HS-27A (cell line): ENCODE data around the gene TTC1.
A peak's percentile ranks its signal among the peaks of the same experiment; 100 is the strongest.
"Not testable (repeated sequence)": the region's sequence is repeated elsewhere in the genome, so short reads cannot be mapped to it uniquely, and the experiment has no call there.

Experiments
- DNase-seq: peaks from one replicate; pipeline ENCODE4 v3.0.0-alpha.2; 2012; ENCODE audit warnings: low read depth, missing footprints

Gene TTC1

GRCh38 chr5:159995907-159996306 lies 13.0 kb upstream of the TTC1 start:
- no peak for DNase-seq

- no peak for DNase-seq
These were observed 7.5 kb upstream of the TTC1 start for GRCh38 chr5:160001457-160001856.

- no peak for DNase-seq
These were observed 1.4 kb upstream of the TTC1 start for GRCh38 chr5:160007514-160007913.

GRCh38 chr5:160008529-160008876 lies 436 bp upstream of the TTC1 start:
- not testable (repeated sequence) for DNase-seq

GRCh38 chr5:160009591-160009989 lies 651 bp downstream of the TTC1 start:
- no peak for DNase-seq

- DNase-seq, result no peak
These were observed 2.5 kb downstream of the TTC1 start for GRCh38 chr5:160011471-160011870.

- not testable (repeated sequence) for DNase-seq
These were observed 5.3 kb downstream of the TTC1 start for GRCh38 chr5:160014197-160014596.

GRCh38 chr5:160018945-160019625 lies 10.1 kb downstream of the TTC1 start:
- DNase-seq, result no peak

- DNase-seq, result no peak
These were observed 11.4 kb downstream of the TTC1 start for GRCh38 chr5:160020266-160020770.

- no peak for DNase-seq
These were observed 12.0 kb downstream of the TTC1 start for GRCh38 chr5:160020964-160021363.

- peak; percentile 23 for DNase-seq
These were observed 13.0 kb downstream of the TTC1 start for GRCh38 chr5:160021831-160022446.

- DNase-seq, result no peak
These were observed 14.3 kb downstream of the TTC1 start for GRCh38 chr5:160023007-160023907.

- DNase-seq, result no peak
These were observed 15.1 kb downstream of the TTC1 start for GRCh38 chr5:160023908-160024630.

GRCh38 chr5:160029004-160029403 lies 20.1 kb downstream of the TTC1 start:
- no peak for DNase-seq

GRCh38 chr5:160029540-160030139 lies 20.7 kb downstream of the TTC1 start:
- no peak for DNase-seq

- no peak for DNase-seq
These were observed 21.9 kb downstream of the TTC1 start for GRCh38 chr5:160030631-160031377.

- DNase-seq, result no peak
These were observed 24.8 kb downstream of the TTC1 start for GRCh38 chr5:160033546-160034252.

- no peak for DNase-seq
These were observed 27.3 kb downstream of the TTC1 start for GRCh38 chr5:160036243-160036642.

- no peak for DNase-seq
These were observed 27.9 kb downstream of the TTC1 start for GRCh38 chr5:160036884-160037283.

- DNase-seq, result no peak
These were observed 31.0 kb downstream of the TTC1 start for GRCh38 chr5:160039810-160040470.
